ENCODE data around the gene ISOC2. TPM values are rescaled to one million over a fixed set of nuclear protein-coding genes. Genes with fewer than 3 reads are reported as not detected.

The ISOC2 gene
- total and polyA plus RNA-seq, 4 donors, result 34.9 to 85.0 (median 65.9) TPM

DNA sequence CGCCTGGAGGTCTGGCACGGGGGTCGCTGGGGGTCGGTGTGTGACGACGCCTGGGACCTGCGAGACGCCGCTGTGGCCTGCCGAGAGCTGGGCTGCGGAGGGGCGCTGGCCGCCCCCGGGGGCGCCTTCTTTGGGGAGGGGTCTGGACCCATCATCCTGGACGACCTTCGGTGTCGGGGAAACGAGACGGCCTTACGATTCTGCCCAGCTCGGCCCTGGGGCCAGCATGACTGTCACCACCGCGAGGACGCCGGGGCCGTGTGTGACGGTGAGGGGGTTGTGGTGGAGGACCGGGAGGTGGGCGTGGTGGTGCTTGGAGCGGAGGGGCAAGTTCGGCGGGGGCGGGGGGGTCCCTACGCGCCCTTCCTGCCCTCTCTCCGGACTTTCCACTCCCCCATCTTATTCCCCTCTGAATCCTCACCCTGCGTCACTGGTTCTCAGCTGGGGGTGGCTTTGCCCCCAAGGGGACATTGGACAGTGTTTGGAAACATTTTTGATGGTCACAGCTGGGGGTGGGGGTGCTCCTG is 32.3 kb upstream of the ISOC2 start:
- DNase-seq (no peak), ATAC-seq (ENCODE audit: insufficient read depth, low FRiP score) (no peak)
- Histone ChIP-seq H3K36me3 (ENCODE audit: control insufficient read depth in 4 of 4, insufficient read depth in 4 of 4, low read length in 4 of 4) (no peaks in the 10 kb centered on the region), H3K4me1 (ENCODE audit: control insufficient read depth in 5 of 5, insufficient read depth in 5 of 5, low read length in 5 of 5) (peaks cover 0 to 15% (median 5%) of the 10 kb centered on the region in 5 donors), H3K27me3 (ENCODE audit: control insufficient read depth in 3 of 3, insufficient read depth in 3 of 3, low read length in 2 of 3) (peaks cover 0 to 3% (median 0%) of the 10 kb centered on the region in 3 donors), H3K9ac (ENCODE audit: insufficient read depth in 1 of 2, low read length in 2 of 2) (no peak overlapping the region), H3K4me3 (no peak overlapping the region), H3K9me3 (ENCODE audit: control insufficient read depth in 4 of 4, insufficient read depth in 3 of 4, low read length in 3 of 4) (peaks cover 0 to 2% (median 0%) of the 10 kb centered on the region in 4 donors), H3K27ac (ENCODE audit: low read depth in 1 of 2, low read length in 1 of 2) (peak overlapping the region; percentile 5 to 56)
- TF ChIP-seq, protein P1, sequence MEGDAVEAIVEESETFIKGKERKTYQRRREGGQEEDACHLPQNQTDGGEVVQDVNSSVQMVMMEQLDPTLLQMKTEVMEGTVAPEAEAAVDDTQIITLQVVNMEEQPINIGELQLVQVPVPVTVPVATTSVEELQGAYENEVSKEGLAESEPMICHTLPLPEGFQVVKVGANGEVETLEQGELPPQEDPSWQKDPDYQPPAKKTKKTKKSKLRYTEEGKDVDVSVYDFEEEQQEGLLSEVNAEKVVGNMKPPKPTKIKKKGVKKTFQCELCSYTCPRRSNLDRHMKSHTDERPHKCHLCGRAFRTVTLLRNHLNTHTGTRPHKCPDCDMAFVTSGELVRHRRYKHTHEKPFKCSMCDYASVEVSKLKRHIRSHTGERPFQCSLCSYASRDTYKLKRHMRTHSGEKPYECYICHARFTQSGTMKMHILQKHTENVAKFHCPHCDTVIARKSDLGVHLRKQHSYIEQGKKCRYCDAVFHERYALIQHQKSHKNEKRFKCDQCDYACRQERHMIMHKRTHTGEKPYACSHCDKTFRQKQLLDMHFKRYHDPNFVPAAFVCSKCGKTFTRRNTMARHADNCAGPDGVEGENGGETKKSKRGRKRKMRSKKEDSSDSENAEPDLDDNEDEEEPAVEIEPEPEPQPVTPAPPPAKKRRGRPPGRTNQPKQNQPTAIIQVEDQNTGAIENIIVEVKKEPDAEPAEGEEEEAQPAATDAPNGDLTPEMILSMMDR (IDR thresholded peaks at IDR 0.05; ENCODE audit: control extremely low read depth, extremely low read depth), result no peak
- WGBS, 2 donors, result 48 to 64% methylated on average over 35 to 38 of the region's 38 CpGs

DNA sequence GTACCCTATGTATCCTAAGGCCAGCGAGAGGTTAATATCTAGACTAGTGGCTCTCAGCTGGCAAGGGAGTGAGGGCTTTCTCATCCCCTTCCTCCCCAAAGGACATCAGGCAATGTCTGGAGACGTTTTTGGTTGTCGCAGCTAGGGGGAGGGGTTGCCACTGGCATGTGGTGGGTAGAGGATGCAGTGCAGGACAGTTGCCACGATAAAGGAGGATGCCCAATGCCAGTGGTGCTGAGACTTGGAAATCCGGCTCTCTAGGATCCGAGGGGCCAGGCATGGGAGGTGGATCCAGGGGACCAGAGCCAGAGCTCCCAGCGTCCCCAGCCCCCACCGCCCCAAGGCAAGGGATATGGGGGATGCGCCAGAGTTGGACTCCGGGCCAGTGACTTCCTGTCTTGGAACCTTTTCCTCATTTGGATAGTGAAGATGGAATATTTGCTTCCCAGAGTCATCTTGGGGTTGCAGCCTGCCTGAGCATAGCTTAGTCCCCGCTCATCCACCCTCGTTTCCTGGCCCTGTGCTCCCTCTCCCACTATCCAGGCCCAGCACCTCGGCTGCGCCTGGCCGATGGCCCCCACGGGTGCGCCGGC is 31.7 kb upstream of the ISOC2 start:
- Histone ChIP-seq H3K9ac (ENCODE audit: insufficient read depth in 1 of 2, low read length in 2 of 2) (no peak overlapping the region), H3K4me1 (ENCODE audit: control insufficient read depth in 5 of 5, insufficient read depth in 5 of 5, low read length in 5 of 5) (peaks cover 0 to 19% (median 5%) of the 10 kb centered on the region in 5 donors), H3K4me3 (no peak overlapping the region), H3K27ac (ENCODE audit: low read depth in 1 of 2, low read length in 1 of 2) (peak overlapping the region; percentile 3 to 56), H3K36me3 (ENCODE audit: control insufficient read depth in 4 of 4, insufficient read depth in 4 of 4, low read length in 4 of 4) (no peaks in the 10 kb centered on the region), H3K27me3 (ENCODE audit: control insufficient read depth in 3 of 3, insufficient read depth in 3 of 3, low read length in 2 of 3) (peaks cover 0 to 3% (median 0%) of the 10 kb centered on the region in 3 donors), H3K9me3 (ENCODE audit: control insufficient read depth in 4 of 4, insufficient read depth in 3 of 4, low read length in 3 of 4) (peaks cover 0 to 2% (median 0%) of the 10 kb centered on the region in 4 donors)
- ATAC-seq (ENCODE audit: insufficient read depth, low FRiP score) (no peak), DNase-seq (peak; percentile 37 to 46 (median 41))
- WGBS, 2 donors, result 51 to 60% methylated on average over 18 of the region's 18 CpGs
- TF ChIP-seq, protein P1 (IDR thresholded peaks at IDR 0.05; ENCODE audit: control extremely low read depth, extremely low read depth), result no peak

DNA sequence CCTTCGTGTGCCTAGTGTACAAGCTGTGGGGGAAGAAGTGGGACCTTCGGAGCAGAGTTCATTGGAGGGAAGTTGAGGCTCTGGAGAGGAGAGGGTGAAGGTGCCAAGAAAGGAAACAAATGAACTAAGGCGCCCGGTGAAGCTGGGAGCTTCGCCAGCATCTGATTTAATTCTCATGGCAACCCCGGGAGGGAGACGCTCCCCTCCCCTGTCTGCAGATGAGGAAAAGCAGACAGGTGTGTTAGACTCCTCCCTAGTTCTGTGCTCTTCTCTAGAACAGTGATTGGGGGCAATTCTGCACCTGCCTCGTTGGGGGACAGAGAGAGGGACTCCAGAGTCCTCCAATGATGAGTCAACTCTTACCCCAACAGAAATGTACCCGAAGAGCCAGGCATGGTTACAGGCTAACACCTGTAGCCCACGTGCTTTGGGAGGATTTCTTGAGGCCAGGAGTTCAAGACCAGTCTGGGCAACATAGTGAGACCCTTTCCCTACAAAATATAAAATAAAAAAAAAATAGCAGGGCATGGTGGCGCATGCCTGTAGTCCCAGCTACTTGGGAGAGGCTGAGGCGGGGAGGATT is 31.0 kb upstream of the ISOC2 start:
- Histone ChIP-seq H3K27ac (ENCODE audit: low read depth in 1 of 2, low read length in 1 of 2) (no peak overlapping the region), H3K9ac (ENCODE audit: insufficient read depth in 1 of 2, low read length in 2 of 2) (no peak overlapping the region), H3K4me3 (no peak overlapping the region), H3K27me3 (ENCODE audit: control insufficient read depth in 3 of 3, insufficient read depth in 3 of 3, low read length in 2 of 3) (peaks cover 0 to 3% (median 0%) of the 10 kb centered on the region in 3 donors), H3K4me1 (ENCODE audit: control insufficient read depth in 5 of 5, insufficient read depth in 5 of 5, low read length in 5 of 5) (peaks cover 0 to 24% (median 8%) of the 10 kb centered on the region in 5 donors), H3K9me3 (ENCODE audit: control insufficient read depth in 4 of 4, insufficient read depth in 3 of 4, low read length in 3 of 4) (peaks cover 0 to 2% (median 0%) of the 10 kb centered on the region in 4 donors), H3K36me3 (ENCODE audit: control insufficient read depth in 4 of 4, insufficient read depth in 4 of 4, low read length in 4 of 4) (no peaks in the 10 kb centered on the region)
- ATAC-seq (ENCODE audit: insufficient read depth, low FRiP score), result no peak
- WGBS, 2 donors, result 52 to 53% methylated on average over 12 of the region's 12 CpGs
- no peak for DNase-seq
- TF ChIP-seq, protein P1 (IDR thresholded peaks at IDR 0.05; ENCODE audit: control extremely low read depth, extremely low read depth), result no peak

Measured in lung (tissue), 12 donors.